Measurements from ENCODE around the gene GFOD1. TPM values are rescaled to one million over a fixed set of nuclear protein-coding genes. Genes with fewer than 3 reads are reported as not detected.
"Not testable (repeated sequence)": the region's sequence is repeated elsewhere in the genome, so short reads cannot be mapped to it uniquely, and the experiment has no call there.

GFOD1 gene
- total and polyA plus RNA-seq, 10 of the 15 experiments (the other 5 are each of a cell fraction or from before 2014, with no cell fraction given), result 6.5 to 41.4 (median 16.0) TPM

DNA sequence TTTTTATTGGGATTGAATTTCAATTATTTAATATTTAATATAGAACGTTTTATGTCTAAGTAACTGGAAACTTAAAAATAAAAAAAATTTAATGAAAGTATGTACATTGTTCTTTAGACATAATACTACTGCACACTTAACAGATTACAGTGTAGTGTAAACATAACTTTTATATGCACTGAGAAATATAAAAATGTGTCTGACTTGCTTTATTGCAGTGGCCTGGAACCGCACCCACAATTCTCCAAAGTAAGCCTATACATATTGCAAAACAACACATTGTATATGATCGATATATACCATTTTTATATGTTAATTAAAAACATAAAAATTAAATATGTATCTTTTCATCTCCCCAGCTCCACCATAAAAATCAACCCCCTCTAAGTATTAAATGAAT, 42.8 kb downstream of the GFOD1 start (continued):
- TF ChIP-seq, protein P1, sequence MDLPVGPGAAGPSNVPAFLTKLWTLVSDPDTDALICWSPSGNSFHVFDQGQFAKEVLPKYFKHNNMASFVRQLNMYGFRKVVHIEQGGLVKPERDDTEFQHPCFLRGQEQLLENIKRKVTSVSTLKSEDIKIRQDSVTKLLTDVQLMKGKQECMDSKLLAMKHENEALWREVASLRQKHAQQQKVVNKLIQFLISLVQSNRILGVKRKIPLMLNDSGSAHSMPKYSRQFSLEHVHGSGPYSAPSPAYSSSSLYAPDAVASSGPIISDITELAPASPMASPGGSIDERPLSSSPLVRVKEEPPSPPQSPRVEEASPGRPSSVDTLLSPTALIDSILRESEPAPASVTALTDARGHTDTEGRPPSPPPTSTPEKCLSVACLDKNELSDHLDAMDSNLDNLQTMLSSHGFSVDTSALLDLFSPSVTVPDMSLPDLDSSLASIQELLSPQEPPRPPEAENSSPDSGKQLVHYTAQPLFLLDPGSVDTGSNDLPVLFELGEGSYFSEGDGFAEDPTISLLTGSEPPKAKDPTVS (IDR thresholded peaks at IDR 0.05; ENCODE audit: low read depth, low read length), result no peak
- TF ChIP-seq TBL1XR1 (IDR thresholded peaks at IDR 0.05; ENCODE audit: low read depth, low read length) (no peak), CHD2 (IDR thresholded peaks at IDR 0.05; ENCODE audit: borderline replicate concordance, low read depth, low read length) (no peak), SP1 (IDR thresholded peaks at IDR 0.05; ENCODE audit: low read depth, low read length) (no peak)

- ChIA-PET RAD21 (ENCODE audit: unreplicated experiment) (interaction anchor here (0.6 to 1.4 kb wide), 5 partner anchors 13 to 1721 kb away, joined by 3 to 4 read pairs (median 3); no protein-coding TSS in a partner anchor), SMC1A (ENCODE audit: uncharacterized antibody, unreplicated experiment) (interaction anchor here (0.6 to 7.4 kb wide), 10 partner anchors 8 to 127 kb away, joined by 3 to 56 read pairs (median 8); no protein-coding TSS in a partner anchor), POLR2A (interaction anchor here (0.6 to 2.0 kb wide), 7 partner anchors 10 to 94 kb away, joined by 3 to 9 read pairs (median 4); no protein-coding TSS in a partner anchor), CTCF (interaction anchor here (1.5 to 2.0 kb wide), 4 partner anchors 11 to 106 kb away, joined by 4 to 9 read pairs (median 8); no protein-coding TSS in a partner anchor)
- H4K20me1 ChIP-seq (ENCODE audit: control insufficient read depth, insufficient read depth); BruUV-seq (replicated peaks); FAIRE-seq; H2AFZ ChIP-seq (ENCODE audit: control insufficient read depth, low read depth, low read length); H3K9me3 ChIP-seq (replicated peaks; ENCODE audit: control insufficient read depth, insufficient read depth, low read length); in situ Hi-C loops (cut with MboI); H3K36me3 ChIP-seq (ENCODE audit: control insufficient read depth in 2 of 2, insufficient read depth in 2 of 2, low read length in 1 of 2); H3K9ac ChIP-seq (ENCODE audit: control insufficient read depth, insufficient read depth, low read length); H3K27ac ChIP-seq (ENCODE audit: control insufficient read depth, insufficient read depth); H3K4me3 ChIP-seq; H3K27me3 ChIP-seq (replicated peaks in 1 of 2; ENCODE audit: control insufficient read depth in 2 of 2, insufficient read depth in 2 of 2, low read length in 1 of 2); intact Hi-C loops (cut with micrococcal nuclease; ENCODE audit: unreplicated experiment); ATAC-seq; DNase-seq (ENCODE audit: low read depth, low spot score); H3K4me2 ChIP-seq (ENCODE audit: control insufficient read depth, insufficient read depth): not testable (repeated sequence)
- Histone ChIP-seq H3K4me1 (ENCODE audit: control insufficient read depth, insufficient read depth, low read length) (peaks cover 14% of the 10 kb centered on the region), H3K79me2 (ENCODE audit: control insufficient read depth, insufficient read depth, low read length) (peaks cover 26% of the 10 kb centered on the region)
- WGBS (ENCODE audit: insufficient coverage, insufficient replicate concordance, low lambda C conversion rate, missing lambda C conversion rate), result 94% methylated on average over 6 of the region's 6 CpGs
These were observed 43.4 kb downstream of the GFOD1 start for GRCh38 chr6:13443978-13444377.

Measured in GM12878 (cell line).